GM19043 (cell line): ENCODE data around the gene ABCG2.
"Not testable (repeated sequence)": the region's sequence is repeated elsewhere in the genome, so short reads cannot be mapped to it uniquely, and the experiment has no call there.

ENCODE experiments used
- ATAC-seq: cut with Tn5 transposase; IDR thresholded peaks from one replicate; pipeline ENCODE4 v1.9.1; 2021; ENCODE audit warnings: low read depth; ENCODE audit not compliant: unreplicated experiment

The ABCG2 gene

DNA sequence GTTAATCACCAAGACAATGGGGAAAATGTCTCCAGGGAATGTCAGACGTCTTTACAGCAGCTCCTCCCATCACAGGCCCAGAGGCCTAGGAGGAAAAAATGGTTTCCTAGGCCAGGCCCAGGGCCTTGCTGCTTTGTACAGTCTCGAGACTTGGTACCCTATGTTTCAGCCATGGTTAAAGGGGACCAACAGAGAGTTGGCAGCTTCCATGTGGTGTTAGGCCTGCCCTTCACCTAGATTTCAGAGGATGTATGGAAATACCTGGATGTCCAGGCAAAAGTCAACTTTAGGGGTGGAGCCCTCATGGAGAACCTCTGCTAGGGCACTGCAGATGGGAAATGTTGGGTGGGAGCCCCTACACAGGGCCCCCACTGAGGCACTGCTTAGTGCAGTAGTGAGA, 38.5 kb downstream of the ABCG2 start:
- no peak for ATAC-seq

DNA sequence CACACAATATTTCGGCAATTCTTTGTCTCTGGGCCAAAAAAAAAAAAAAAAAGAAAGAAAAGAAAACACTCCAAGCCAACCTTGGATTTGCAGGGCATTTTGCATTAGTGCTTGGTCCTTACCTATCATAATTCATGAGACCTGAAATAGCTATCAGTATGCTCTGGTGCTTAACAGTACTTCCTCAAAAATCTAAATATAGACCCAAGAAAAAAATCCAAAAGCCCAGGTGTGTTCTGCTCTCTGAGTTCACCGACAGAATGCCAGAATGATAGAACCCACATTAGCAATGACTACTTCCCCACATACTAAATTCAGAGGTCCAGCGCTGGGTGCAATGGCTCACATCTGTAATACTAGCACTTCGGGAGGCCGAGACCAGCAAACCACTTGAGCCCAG, 42.9 kb downstream of the ABCG2 start:
- no peak for ATAC-seq

GRCh38 chr4:88112856-88113255, 45.6 kb downstream of the ABCG2 start:
- ATAC-seq = no peak

DNA sequence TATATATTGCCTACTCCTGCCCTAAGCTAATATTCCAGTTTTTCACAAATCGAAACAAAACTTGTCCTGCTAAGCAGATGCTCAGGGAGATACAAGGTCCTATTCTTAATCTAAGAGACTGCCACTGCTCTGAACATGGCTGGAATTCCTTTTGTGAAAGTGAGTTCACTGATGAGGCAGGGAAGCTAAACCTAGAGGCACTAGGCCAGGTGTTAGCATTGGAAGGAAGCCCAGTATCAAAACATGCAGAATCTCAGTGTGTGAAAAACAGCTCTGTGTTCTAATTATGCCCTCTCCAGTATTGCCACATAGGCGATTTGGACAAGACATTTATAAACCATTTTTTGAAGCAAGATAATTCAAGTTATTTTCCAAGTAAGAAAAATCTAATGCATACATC, 47.6 kb downstream of the ABCG2 start:
- no peak for ATAC-seq

GRCh38 chr4:88109123-88109881, 49.1 kb downstream of the ABCG2 start:
- no peak for ATAC-seq

DNA sequence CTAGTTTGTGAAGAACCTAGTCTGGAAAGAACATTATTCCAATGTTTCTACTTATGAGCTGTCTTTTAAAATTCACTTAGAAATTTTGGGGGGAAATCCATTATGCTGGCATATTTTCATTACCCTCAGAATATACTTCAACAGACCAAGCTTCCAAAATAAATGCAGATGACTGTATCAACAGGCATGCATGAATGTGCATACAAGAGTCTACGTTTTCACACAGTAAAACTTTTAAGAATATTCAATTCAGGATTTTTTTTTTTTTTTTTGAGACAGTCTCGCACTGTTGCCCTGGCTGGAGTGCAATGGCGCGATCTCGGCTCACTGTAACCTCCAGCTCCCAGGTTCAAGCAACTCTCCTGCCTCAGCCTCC, 49.7 kb downstream of the ABCG2 start:
- ATAC-seq = no peak

- not testable (repeated sequence) for ATAC-seq
Measured at GRCh38 chr4:88108108-88108465, 50.4 kb downstream of the ABCG2 start.

DNA sequence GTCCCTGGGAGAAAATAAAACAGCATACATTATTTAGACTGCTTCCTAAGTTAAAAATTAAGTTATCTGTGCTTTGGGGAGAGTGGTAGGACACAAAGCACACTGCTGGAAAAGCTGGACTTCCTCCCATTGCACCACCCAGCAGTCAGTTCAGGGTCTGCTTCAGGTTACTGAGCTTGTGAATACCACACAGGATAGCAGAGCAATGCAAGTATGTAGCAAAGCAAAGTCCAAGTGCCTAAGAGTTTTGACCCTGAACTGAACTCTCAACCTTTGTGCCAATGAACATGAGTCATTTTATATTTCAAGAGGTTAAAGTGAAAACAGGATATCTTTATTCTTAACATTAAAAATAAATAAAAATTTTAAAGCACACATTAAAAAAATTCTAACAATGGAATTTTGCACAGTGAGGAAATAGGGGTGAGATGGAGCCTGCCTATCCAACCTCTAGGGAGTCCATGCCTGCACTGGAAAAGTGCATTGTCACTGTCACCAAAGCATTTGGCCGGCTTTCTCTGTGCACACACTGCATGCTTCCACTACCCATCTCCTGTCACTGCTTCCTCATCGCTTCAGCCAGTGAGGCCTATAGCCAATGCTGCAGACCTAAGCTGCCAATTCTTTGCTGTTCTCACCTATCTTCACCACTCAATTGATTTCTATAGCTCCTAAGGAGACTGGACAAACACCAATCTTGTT, 50.9 kb downstream of the ABCG2 start:
- no peak for ATAC-seq

- no peak for ATAC-seq
Measured at GRCh38 chr4:88106205-88106604, 52.2 kb downstream of the ABCG2 start.

DNA sequence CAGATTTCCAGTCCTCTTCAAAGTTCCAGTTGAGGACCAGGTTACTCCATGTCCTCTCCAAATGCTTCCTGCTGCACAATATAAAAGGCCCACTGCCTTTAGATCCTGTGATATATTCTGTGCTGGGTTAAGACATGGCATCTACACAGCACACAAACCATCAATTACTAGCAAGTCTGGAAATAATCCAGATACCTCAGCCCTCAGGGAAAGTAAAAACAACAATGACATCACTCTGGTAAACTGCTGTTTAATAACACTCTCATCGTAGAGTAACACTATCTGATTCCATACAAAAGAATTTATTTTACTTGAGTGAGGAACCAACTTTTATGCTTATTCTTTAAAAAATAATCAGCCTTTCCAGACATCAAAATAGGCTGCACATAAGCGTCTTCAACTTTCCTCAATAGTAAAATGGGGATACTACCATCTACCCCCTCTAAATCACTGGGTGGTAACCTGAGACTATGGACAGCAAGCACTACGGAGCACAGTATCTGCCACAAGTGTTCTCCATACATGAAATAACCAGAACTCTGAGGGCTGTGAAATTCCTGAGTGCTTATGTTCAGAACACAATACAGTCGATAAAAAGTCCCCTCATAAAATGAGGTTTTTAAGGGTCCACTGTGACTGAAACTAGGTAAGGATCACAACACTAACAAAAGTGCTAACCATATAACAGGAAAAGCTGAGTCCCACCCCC, 53.4 kb downstream of the ABCG2 start:
- ATAC-seq = no peak

DNA sequence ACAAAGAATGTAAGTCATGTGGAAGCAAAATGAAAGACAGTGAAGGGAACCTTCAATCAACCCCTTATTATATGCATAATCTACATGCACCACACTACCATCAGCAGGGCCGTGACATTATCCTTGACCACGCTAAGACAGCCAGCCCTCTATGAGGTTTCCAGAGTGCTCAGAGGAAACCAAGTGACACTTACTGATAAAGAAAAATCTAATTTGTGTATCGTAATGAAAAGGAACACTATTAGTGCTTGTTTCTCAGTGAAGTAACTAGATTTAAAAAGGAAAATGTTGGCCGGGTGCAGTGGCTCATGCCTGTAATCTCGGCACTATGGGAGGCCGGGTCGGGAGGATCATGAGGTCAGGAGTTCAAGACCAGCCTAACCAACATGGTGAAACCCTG, 56.4 kb downstream of the ABCG2 start:
- no peak for ATAC-seq

DNA sequence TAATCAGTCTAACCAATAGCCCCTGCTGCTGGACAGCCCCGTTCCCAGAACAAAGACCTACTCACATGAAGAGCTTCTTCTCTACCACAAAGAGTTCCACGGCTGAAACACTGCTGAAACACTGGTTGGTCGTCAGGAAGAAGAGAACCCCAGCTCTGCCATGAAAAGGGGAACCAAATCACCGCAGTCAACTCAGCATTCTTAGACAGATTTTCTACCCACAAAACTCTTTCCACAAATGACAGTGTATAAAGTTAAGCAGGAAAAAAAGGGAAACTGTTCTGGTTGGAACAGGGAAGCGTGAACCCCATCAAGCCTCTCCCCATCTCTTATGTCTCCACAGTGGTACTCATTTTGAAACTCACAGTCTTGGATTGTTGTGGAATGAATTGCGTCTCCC, 57.3 kb downstream of the ABCG2 start:
- ATAC-seq = no peak

DNA sequence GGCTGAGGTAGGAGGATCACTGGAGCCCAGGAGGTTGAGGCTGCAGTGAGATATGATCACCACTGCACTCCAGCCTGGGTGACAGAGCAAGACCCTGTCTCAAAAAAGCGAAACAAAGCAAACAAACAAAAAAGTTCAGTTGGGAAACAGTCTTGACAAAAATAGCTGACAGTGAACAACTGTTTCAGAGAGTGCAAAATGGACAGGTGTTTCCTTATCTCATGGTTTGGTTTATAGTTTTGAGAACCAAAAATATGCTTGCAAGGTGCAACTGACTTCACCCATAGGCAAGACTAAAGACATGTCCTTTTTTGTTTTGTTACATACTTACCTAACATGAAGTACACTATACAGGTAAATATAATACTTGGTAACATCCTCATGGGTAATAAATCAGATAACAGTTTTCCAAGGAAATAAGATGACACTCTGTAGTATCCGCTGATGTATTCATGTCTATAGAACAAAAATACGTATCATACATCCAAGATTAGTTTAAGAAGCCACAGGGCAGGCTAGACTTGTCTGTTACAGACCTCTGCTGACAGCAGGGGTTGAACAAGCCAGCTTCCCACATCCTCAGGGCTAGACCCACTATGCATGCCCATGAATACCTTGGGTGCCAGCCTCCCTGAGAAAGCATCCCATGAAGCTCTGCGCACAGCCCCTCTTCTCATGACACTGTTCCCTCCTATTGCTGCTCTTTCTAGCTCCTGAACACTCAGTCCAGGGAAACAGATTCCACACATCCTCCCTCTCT, 59.3 kb downstream of the ABCG2 start:
- no peak for ATAC-seq

GRCh38 chr4:88097781-88098180, 60.7 kb downstream of the ABCG2 start:
- no peak for ATAC-seq

DNA sequence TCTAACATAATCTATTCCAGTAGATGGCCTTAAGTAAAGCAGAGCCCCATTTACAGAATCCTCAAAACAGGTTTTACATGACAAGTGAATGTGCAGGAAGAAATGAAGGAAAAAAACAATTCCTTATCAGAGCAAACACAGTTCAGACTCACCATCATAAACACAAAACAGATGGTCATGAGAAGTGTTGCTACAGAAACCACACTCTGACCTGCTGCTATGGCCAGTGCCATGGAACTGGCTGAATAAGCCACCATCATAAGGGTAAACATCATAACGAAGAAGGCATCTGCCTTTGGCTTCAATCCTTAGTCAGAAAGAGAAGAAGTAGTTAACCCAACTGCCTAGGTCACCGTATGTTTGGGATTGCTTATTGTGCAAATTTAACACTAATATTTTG, 61.1 kb downstream of the ABCG2 start:
- ATAC-seq = no peak

GRCh38 chr4:88093874-88094273, 64.6 kb downstream of the ABCG2 start:
- no peak for ATAC-seq

DNA sequence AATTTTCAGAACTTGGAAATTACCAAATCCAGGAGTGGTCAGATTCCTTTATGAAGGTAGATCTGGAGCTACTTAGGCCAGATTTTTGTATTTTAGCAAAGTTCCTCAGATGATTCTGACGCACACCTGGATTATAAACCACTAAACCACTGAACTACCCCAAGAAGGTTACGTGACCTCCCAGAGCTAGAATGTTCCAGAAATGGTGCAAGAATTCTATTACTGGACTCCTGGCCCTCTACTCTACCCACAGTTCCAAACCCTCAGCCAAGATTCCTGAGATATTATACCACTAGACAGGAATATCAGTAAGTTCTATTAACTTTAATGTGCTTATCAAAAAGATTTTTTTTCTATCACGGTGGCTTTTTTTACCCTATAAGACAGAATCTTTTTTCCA, 67.1 kb downstream of the ABCG2 start:
- no peak for ATAC-seq

- ATAC-seq = no peak
Measured at GRCh38 chr4:88090898-88091297, 67.5 kb downstream of the ABCG2 start.

DNA sequence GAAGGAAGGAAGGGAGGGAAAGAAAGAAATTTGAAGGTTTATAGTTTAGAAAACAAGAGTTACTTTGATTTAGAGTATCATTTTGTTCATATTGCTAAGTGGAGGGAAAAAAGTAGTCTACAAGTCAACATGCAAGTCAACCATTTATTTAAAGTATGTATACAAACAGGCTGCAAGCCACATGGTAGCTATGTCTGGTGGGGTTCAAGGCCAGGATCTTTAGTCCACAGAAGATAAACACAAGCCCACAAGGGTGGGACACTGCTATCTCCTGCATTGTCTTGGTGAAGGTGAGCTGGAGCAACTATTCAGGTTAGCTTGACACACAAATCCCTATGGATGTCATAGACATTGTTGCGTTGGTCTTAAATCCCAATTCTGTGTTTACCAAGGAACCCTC, 71.4 kb downstream of the ABCG2 start:
- no peak for ATAC-seq

GRCh38 chr4:88080626-88081025, 77.8 kb downstream of the ABCG2 start:
- ATAC-seq = no peak

DNA sequence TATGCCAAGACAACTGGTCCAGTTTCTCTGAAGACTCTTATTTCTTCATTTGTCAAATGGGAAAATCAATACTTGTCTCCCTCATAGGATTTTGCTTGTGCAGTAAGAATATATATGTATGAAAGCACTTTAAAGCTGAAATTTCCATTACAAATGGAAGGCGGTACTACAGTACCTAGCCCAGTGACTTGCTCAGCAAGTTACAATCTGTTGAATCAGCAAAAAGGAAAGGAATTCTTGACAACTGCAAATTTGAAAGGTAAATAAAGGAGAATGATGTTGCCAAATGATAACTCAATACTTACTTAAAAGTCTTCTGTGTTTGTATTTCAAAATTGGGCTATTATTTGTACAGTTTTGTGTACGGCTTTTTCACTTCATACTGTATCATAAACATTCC, 79.9 kb downstream of the ABCG2 start:
- no peak for ATAC-seq
